Measurements from ENCODE around the gene POU2F1. TPM values are rescaled to one million over a fixed set of nuclear protein-coding genes. Genes with fewer than 3 reads are reported as not detected.

Gene POU2F1
- total RNA-seq, 1 donor from 2014 or later = 68.0 TPM

GRCh38 chr1:167194182-167194581, 26.5 kb upstream of the POU2F1 start:
- Histone ChIP-seq H2AFZ (replicated peaks) (no peak overlapping the region), H4K20me1 (ENCODE audit: low read depth) (no peaks in the 10 kb centered on the region), H3K79me2 (ENCODE audit: low read depth) (no peaks in the 10 kb centered on the region), H3K4me3 (no peak overlapping the region), H3F3A (ENCODE audit: low read depth) (peaks cover 5% of the 10 kb centered on the region), H3K4me1 (peaks cover 23% of the 10 kb centered on the region), H3K27ac (no peak overlapping the region), H3K4me2 (no peak overlapping the region), H3K9ac (no peak overlapping the region), H3K27me3 (no peaks in the 10 kb centered on the region), H3K9me3 (ENCODE audit: low read depth) (no peaks in the 10 kb centered on the region), H3K36me3 (no peaks in the 10 kb centered on the region)
- Mint-ChIP-seq H3K4me1 (peaks cover 34% of the 10 kb centered on the region), H3K27me3 (ENCODE audit: insufficient read depth, low read depth) (peaks cover 5% of the 10 kb centered on the region), H3K27ac (no peak overlapping the region), H3K9me3 (peaks cover 7% of the 10 kb centered on the region), H3K4me3 (no peak overlapping the region), H3K36me3 (peaks cover 2% of the 10 kb centered on the region)
- DNase-seq (ENCODE audit: low spot score) = no peak
- no peak for TF ChIP-seq EZH2 (IDR thresholded peaks at IDR 0.05)
- TF ChIP-seq EZH2phosphoT487 (IDR thresholded peaks at IDR 0.05) = no peak
- no peak for TF ChIP-seq CTCF (IDR thresholded peaks at IDR 0.05)

- Histone ChIP-seq H3K27me3 (no peaks in the 10 kb centered on the region), H3K4me1 (peaks cover 23% of the 10 kb centered on the region), H2AFZ (replicated peaks) (no peak overlapping the region), H3K4me2 (no peak overlapping the region), H3K36me3 (no peaks in the 10 kb centered on the region), H3K9ac (no peak overlapping the region), H3K79me2 (ENCODE audit: low read depth) (no peaks in the 10 kb centered on the region), H3K9me3 (ENCODE audit: low read depth) (no peaks in the 10 kb centered on the region), H3K27ac (no peak overlapping the region), H3K4me3 (no peak overlapping the region), H4K20me1 (ENCODE audit: low read depth) (no peaks in the 10 kb centered on the region), H3F3A (ENCODE audit: low read depth) (peaks cover 5% of the 10 kb centered on the region)
- no peak overlapping the region for H3K4me3 Mint-ChIP-seq
- TF ChIP-seq CTCF (IDR thresholded peaks at IDR 0.05) = no peak
- no peak for TF ChIP-seq EZH2 (IDR thresholded peaks at IDR 0.05)
- no peak for TF ChIP-seq EZH2phosphoT487 (IDR thresholded peaks at IDR 0.05)
- H3K27ac Mint-ChIP-seq = no peak overlapping the region
- peaks cover 3% of the 10 kb centered on the region for H3K27me3 Mint-ChIP-seq (ENCODE audit: insufficient read depth, low read depth)
- H3K4me1 Mint-ChIP-seq = peaks cover 35% of the 10 kb centered on the region
- H3K9me3 Mint-ChIP-seq = peaks cover 7% of the 10 kb centered on the region
- no peak for DNase-seq (ENCODE audit: low spot score)
- peaks cover 2% of the 10 kb centered on the region for H3K36me3 Mint-ChIP-seq
These were observed 24.5 kb upstream of the POU2F1 start for GRCh38 chr1:167196166-167196565.

DNA sequence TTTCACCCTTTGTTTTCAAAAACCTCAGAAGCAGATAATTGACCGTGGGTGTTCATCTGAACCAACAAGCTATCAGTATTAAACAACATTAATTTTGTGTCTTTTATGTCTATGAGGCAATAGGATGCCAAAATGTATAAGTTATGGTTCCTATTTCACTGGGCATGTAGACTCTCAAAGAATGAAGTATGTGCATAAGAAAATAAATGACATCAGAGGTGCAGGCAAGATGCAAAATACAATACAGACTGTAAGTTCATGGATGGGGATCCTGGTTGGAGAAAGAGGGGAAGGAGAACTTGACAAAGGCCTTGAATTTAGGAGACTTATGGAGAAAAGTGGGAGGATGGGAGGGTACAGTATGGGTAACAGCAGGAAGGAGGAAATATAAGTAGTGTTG, 23.4 kb upstream of the POU2F1 start:
- Mint-ChIP-seq H3K27ac (no peak overlapping the region), H3K27me3 (ENCODE audit: insufficient read depth, low read depth) (peaks cover 3% of the 10 kb centered on the region), H3K9me3 (peaks cover 7% of the 10 kb centered on the region), H3K36me3 (peaks cover 2% of the 10 kb centered on the region), H3K4me1 (peaks cover 39% of the 10 kb centered on the region), H3K4me3 (no peak overlapping the region)
- no peak for DNase-seq (ENCODE audit: low spot score)
- TF ChIP-seq CTCF (IDR thresholded peaks at IDR 0.05) = no peak
- no peak for TF ChIP-seq EZH2phosphoT487 (IDR thresholded peaks at IDR 0.05)
- TF ChIP-seq EZH2 (IDR thresholded peaks at IDR 0.05) = no peak
- Histone ChIP-seq H3K4me1 (peaks cover 23% of the 10 kb centered on the region), H3K79me2 (ENCODE audit: low read depth) (no peaks in the 10 kb centered on the region), H3K27ac (no peak overlapping the region), H3K36me3 (no peaks in the 10 kb centered on the region), H3K27me3 (no peaks in the 10 kb centered on the region), H3K9me3 (ENCODE audit: low read depth) (no peaks in the 10 kb centered on the region), H3F3A (ENCODE audit: low read depth) (peaks cover 5% of the 10 kb centered on the region), H2AFZ (replicated peaks) (no peak overlapping the region), H4K20me1 (ENCODE audit: low read depth) (no peaks in the 10 kb centered on the region), H3K4me3 (no peak overlapping the region), H3K9ac (no peak overlapping the region), H3K4me2 (no peak overlapping the region)

Measured in neural progenitor cell (in vitro differentiated cells).